GM04504 (cell line): Measurements from ENCODE around the gene ANKRD11.
"Not testable (repeated sequence)": the region's sequence is repeated elsewhere in the genome, so short reads cannot be mapped to it uniquely, and the experiment has no call there.

Experiments used
- DNase-seq: peaks from one replicate; pipeline ENCODE4 v3.0.0-alpha.2; 2012; ENCODE audit warnings: low read depth

Gene ANKRD11

DNA sequence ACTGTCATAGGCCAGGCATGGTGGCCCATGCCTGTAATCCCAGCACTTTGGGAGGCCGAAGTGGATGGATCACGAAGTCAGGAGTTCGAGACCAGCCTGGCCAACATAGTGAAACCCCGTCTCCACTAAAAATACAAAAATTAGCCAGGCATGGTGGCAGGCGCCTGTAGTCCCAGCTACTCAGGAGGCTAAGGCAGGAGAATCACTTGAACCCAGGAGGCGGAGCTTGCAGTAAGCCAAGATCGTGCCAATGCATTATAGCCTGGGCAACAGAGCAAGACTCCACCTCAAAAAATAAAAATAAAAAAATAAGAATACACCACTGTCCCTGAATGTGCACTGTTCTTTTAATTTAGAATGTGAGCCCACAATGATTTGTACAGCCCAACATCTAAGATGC lies 61.8 kb downstream of the ANKRD11 start:
- DNase-seq: not testable (repeated sequence)

DNA sequence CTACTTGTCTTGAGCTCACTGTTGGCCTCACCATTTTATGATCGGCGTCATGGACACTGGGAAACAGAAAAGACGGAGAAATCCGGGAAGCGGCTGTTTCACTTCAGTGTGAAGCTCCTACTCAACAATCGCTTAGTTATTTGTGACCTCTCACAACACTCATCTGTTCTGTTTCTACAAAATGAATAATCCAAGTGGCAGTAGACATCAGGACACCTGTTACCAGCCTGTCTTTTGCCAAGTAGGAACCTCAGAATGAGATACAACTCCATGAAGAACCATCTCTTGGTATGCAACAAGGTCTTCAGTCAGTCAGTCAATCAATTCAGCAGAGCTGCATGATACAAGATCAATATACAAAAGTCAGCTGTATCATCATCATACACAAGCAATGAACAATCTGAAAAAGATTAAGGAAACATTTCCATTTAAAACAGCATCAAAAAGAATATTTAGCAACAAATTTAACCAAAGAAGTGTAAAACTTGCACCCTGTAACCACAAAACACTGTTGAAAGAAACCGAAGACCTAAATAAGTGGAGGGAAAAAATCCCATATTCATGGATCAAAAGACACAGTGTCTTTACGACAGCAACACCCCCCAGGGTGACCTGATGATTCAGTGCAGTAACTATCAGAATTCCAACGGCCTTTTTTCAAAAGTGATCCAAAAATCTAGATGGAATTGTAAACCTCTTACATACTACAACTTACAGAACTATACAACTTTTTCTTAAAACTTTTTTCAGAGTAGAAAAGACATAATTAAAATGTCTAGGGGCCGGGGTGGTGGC lies 63.4 kb downstream of the ANKRD11 start:
- DNase-seq: no peak

DNA sequence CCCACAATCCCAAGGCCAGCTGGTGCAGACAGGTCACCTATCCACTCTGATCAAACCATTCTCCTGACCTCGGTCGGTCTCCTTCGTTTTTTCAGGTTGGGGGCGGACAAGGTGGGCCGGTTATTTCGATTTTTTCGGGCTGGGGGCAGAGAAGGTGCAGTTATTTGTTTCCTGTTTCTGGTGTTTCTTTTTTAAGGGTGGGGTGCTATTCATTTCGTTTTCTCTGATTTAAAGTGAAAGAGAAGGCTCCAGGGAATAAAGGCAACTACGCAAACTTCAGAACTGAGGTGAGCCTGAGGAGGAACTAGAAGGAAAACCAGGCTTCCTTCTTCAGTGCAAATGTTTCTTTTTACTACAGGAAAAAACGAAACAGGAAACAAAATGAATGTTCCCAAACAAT lies 64.8 kb downstream of the ANKRD11 start:
- no peak for DNase-seq

DNA sequence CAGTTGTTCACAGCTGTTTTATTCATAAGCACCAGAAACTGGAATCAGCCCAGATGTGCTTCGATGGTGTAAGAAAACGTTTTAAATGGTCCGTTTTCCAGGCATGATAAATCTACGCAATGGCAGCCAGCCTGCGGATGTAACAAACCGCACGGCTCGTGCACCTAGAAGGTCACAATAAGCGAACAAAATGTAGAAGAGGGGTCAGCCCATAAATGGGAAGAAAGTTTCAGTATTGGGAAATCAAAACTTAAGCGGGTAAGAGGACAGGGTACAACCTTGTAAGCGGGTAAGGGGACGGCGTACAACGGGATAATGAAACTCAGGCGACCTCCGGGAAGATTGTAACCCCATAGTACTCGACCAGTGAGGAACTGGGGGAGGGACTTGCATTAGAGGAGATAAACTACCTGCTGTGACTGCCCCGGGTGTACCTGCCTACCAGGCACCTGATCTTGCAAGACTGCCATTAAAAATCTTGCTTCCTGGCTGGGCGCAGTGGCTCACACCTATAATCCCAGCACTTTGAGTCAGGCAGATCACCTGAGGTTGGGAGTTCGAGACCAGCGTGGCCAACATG lies 66.6 kb downstream of the ANKRD11 start:
- DNase-seq: no peak

DNA sequence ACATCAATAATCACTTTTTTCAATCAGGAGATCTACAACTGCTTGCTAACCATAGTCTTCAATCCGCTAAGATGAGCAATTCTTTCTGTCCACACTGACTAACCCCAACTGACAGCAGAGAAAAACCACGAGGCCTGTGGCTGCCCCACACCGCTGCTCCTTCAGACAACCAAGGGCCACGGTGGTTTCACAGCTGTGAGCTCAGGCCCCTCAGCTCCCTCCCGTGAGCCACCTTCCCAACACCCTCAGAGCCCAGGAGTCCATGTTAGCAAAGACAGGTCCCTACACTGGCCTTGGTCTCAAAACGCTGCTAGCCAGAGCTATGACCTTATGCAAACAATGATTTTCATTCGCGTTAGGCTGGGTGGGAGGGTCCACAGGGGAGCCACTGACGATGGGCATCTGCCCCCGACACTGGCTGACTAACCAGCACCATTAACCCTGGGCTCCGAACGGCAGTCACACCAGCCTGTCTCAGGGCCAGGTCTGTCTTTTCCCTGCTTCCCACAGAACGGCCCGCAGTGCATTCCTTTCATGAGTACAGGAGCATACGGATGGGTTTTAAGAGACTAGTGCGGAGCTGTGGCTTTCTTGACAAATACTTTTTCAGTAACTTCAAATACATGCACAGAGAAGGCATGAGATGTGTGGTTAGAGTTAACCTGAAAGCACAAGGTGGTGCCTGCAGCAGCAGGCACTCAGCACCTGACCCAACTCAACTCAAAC lies 67.3 kb downstream of the ANKRD11 start:
- no peak for DNase-seq

DNA sequence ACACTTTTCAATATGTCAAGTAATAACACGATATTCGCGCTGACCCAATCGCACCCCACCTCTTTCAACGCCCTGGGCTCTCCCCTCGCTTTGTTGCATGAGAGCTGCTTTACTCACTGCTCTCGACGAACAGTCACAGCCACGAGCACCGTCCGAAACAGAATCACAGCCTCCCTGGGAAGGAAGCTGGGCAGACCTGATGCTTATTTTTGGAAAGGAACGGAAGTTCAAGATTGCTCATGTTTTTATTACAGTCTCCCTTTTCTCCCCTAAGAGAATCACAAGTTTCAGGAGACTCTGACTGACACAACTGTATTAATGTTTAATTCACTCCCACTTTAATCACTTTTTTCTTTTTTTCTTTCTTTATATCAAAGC lies 67.8 kb downstream of the ANKRD11 start:
- DNase-seq: no peak

DNA sequence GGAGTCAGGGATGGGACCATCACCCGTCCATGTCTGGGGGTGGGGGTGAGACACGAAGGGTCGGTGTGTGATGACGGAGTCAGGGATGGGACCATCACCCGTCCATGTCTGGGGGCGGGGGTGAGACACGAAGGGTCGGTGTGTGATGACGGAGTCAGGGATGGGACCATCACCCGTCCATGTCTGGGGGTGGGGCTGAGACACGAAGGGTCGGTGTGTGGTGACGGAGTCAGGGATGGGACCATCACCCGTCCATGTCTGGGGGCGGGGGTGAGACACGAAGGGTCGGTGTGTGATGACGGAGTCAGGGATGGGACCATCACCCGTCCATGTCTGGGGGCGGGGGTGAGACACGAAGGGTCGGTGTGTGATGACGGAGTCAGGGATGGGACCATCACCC lies 69.1 kb downstream of the ANKRD11 start:
- not testable (repeated sequence) for DNase-seq

DNA sequence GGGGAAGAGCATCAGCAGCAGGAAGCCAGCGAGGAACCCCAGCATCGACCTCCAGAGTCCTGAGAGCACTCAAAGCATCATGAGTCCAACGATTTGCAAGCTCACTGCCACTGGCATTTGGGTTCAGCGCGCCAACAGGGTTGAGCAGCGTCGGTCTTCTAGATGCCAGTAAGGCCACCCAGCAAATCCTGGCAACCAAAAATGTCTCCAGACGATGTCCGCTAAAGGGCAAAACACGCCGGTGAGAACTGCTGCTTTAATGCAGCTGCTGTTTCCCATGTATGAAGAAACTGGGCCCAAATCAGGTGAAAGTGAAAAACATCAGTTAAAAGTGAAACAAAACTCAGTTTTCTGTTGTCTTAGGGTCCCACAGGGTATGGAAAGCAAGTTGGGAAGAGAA lies 70.2 kb downstream of the ANKRD11 start:
- DNase-seq: no peak

DNA sequence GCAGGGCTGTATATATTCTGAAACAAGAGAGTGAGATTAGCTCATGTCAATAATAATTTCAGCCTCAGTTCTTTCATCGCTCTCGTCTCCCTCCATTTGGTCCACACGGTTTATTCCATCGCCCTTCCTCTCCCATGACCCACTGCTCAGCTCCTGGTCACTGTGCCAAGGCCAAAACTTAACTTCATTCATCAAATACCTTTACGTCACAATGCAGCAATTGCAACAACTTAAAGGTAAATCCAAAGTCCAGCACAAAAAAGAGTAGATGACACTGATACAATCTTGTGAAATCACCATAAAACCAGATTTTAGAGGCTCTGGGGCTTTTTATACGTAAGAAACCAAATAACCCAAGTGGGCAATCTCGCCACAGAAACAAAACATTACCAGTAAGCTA lies 72.0 kb downstream of the ANKRD11 start:
- no peak for DNase-seq

DNA sequence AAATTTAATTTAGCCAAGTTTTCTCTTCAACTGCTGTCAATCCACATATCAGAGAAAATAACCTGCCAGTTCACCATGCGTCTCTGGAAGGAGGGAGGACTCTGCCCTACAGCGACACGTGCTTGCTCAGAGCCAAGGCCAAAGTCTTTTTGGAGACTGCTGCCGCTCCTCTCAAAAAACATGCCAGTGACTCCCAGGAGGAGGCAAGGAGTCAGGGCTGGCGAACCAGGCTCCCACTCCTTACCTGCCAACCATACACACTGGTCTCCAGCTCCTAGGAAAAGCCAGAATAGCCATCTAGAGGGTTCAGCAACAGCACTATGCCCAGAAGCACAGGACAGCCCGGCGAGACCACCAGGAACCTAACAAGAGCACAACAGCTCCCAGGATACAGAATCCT lies 73.0 kb downstream of the ANKRD11 start:
- DNase-seq: no peak

DNA sequence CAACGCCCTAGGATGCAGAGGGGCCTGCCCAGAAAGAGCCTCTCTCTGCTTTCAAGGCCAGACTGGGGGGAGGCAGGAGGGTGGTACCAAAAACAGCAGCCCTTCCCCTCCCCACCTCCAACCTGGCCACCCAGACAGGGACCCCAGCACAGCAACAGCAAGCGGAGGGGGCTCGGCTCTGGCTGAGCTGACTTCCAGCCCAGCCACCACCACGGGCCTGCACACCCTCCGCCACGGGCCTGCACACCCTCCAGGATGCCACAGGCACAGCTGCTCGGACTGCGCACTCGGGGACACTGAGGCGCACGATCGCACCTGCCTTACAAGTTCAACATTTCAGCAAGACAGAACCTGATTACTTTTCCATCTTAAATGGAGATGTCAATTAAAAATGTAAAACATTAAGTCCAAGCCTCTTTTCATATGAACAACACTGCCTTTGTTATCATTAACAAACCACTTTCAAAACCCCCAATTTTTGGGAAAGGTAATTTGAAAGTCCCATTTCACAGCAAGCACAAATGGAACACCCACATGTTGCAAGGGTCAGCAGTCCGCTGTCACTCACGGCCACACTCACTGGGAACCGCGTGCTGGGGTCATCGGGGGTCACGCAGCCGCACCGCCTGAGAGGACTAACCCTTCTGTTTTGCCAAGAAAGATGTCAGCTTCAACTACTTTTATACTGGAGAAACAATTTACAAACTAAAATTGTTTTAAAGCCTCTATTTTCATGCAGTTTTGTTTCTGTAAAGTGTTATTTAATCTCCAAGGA lies 76.4 kb downstream of the ANKRD11 start:
- no peak for DNase-seq

DNA sequence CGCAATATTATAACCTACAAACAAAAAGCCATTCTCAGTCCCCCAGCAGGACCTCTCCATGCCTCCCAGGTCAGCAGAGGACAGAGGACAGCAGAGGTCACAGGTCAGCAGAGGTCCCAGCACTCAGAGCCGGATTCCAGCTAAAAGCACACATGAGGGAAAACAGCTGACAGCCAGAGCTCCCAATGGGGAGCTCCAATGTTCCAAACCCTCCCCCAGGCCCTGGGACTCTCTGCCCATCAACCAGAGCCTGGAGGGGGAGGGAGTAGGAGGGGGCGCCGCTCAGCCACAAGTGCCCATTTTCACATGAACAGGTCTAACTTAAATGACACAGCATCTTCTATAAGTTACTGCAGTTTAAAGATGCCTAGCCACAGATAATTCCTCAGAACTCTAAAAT lies 77.5 kb downstream of the ANKRD11 start:
- no peak for DNase-seq

DNA sequence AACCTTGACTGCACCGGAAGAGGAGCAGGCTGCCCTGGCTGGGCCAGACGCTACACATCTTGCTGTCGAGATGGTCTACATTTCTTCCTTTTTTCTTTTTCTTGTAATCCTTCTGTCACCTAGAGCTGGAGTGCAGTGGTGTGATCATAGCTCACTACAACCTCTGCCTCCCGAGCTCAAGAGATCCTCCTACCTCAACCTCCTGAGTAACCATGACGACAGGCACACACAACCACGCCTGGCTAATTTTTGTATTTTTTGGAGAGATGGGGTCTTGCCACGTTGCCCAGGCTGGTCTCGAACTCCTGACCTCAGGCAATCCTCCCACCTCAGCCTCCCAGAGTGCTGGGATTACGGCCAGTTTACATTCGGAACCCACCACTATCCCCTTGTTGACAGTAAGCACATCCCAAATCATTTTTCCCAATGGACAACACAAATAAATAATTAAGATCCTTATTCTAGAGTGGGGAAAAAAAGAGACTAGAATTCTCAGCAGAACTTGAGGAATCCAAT lies 79.0 kb downstream of the ANKRD11 start:
- DNase-seq: no peak

DNA sequence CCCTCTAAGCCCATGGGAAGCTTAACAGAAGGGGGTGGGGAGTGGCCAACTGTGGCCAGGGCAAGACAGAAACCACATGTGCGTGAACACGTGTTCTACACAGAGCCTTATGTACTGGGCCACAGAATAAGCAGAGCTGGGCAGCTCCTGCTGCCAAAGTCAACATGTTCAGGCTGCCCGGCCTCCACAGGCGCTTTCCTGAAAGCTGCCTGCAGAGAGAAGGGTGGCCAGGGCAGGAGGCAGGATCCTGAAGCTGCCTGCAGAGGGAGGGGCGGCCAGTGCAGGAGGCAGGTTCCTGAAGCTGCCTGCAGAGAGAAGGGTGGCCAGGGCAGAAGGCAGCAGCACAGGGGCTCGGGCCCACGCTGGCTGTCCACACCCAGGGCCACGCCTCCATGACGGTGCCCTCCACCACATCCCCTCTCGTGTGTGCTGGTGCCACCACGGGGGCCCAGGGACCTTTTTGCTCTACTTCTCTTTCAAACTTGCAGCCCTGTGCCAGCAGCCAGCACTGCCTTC lies 79.5 kb downstream of the ANKRD11 start:
- DNase-seq: peak; percentile 50

DNA sequence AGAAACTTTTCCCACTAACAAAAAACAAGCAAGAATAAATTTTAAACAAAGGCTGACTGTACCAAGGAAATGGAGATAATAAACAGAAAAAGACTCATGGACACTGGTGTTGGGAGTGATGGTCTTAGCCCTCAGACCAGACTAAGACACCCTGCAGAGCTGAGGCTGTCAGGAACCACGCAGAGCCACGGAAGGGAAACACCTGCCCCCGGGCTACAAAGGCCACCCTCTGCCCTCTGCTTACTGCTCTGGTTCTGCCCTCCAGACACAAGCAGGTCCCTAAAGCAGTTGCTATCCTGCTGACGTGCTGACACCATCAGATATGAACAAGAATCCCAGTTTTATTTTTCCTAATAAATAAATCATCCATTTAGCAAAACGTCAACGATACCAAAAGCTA lies 80.0 kb downstream of the ANKRD11 start:
- no peak for DNase-seq

DNA sequence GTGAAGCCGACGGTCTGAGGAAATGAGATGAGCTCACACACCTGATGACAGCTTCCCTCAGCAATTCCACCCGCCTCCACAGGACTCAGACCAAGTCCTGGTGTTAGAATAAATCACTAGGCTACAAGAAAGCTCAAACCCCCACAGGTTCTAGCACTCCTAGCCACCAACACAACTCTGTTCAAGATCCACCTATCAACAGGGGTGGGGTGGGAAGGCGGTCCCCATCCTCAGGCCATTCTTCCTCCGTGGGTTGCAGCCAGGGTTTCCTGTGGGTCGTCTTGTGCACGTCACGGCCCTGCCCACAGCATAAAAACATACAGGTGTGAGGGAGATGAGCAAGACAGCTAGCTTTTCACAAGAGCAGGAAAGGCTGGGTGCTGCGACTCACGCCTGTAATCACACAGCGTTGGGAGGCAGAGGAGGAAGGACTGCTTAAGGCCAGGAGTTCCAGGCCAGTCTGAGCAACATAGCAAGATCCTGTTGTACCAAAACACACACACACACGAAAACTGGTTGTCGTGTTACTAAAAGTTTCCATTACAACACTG lies 81.1 kb downstream of the ANKRD11 start:
- DNase-seq: no peak

DNA sequence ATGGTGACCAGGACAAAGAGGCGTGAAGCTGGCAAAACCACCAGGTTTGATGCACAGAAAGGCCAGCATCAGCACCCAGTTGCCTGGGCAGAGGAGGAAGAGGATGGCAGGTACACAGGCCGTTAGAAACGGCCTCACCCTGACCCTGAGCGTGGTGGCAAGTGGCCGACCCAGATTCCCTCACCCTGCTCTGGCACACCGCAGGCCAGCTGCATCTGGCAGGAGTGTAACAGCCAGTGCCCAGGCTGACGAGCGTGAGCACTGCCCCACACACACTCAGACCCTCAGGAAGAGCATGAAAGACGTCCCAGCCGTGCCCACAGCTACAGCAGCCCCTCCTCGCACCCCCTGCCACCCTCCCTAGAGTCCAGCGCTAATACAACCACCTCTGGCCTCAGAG lies 82.0 kb downstream of the ANKRD11 start:
- DNase-seq: no peak

DNA sequence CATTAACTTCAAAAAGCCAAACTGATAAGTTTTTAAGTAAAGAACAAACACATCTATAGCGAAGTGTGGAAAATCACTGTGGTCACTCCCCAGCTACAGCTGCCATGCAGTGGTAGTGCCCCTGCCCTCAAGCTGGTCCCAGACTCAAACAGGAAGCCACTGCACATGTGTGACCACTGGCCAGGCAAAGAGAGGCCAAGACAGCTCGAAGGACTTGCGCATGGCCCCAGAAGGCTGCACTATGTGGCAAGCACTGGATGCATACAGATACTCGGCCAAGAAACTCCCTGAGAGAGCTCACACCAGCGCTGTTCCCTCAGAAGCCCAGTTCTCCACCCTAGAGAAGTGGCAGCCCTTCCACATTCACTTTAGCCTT lies 82.4 kb downstream of the ANKRD11 start:
- DNase-seq: no peak

DNA sequence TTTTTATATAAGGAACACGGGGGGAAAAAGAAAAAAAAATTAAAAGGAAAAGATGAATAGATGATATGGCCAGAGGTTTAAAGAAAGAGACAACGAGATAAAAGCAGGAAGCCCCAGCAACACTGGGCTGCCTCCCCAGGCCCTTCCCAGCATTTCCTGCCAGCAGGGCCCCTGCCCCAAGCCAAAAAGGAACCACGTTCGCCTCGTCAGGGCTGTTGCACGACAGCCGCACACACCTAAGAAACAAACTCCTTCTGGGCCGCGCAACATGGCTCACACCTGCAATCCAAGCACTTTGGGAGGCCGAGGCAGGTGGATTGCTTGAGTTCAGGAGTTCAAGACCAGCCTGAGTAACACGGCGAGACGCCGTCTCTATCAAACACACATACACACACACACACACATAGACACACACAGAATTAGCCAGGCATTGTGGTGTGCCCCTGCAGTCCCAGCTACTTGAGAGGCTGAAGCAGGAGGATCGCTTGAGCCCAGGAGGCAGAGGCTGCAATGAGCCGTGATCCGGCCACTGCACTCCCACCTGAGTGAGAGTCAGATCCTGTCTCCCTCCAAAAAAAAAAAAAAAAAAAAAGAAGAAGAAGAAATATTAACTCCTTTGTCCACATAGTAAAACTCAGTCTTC lies 83.0 kb downstream of the ANKRD11 start:
- DNase-seq: no peak

DNA sequence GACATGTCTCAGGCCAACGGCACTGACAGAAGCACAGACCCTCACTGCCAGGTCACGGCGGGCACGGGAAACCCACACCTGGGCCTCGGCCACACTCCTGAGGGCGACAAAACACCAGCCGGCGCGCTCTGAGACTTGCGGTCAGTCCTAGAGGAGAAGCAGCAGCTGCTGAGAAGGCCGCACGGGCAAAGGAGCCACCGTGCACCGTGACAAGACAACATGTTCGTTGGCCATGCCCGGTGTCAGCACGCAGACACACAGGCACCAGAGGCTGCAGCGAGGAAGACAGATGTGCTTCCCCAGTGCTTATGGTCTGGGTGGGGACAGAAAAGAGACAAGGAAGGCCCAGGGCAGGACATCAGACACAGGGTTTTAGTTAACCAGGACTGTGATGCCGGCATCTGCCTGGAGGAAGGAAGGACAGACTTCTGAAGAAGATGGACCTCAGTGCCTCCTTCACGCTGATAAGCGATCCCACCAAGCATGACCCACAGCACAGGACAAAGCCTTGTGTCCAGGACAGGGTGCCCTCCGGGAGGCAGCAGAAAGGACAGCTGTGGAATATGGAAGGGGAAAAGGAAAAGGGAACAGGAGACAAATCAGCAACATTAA lies 84.0 kb downstream of the ANKRD11 start:
- DNase-seq: no peak

DNA sequence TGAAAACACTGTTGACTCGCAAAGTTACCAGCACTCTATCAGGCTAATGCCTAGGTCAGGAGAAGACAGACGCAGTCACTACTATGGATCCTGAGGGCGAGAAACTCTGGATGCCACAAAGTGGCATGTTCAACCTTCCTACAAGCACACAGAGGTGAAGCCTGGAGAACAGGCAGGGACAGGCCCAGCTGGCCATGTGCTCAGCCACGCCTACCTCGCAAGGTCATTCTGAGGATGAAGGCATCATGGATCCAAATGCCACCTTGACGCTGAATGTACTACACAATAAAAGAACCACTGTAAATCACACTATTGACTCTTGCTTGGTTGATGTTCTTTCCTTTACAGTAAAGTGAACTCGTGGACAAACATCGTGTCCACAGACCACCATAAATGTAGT lies 85.8 kb downstream of the ANKRD11 start:
- no peak for DNase-seq
